ENCODE results near the gene MAD2L2. TPM values are rescaled to one million over a fixed set of nuclear protein-coding genes. Genes with fewer than 3 reads are reported as not detected.

Gene MAD2L2
- total RNA-seq, 1 donor from 2014 or later = 28.0 TPM

GRCh38 chr1:11705596-11705995 is 24.6 kb upstream of the MAD2L2 start:
- Mint-ChIP-seq H3K9me3 (ENCODE audit: unreplicated experiment) (no peaks in the 10 kb centered on the region), H3K36me3 (ENCODE audit: low read depth, unreplicated experiment) (no peaks in the 10 kb centered on the region), H3K27ac (ENCODE audit: unreplicated experiment) (no peak overlapping the region), H3K27me3 (ENCODE audit: unreplicated experiment) (peaks cover 3% of the 10 kb centered on the region), H3K4me1 (ENCODE audit: unreplicated experiment) (no peaks in the 10 kb centered on the region), H3K4me3 (ENCODE audit: unreplicated experiment) (no peak overlapping the region)
- TF ChIP-seq CTCF (IDR thresholded peaks at IDR 0.05; ENCODE audit: unreplicated experiment) = no peak
- no peak for DNase-seq (ENCODE audit: low spot score)

- H3K4me3 Mint-ChIP-seq (ENCODE audit: unreplicated experiment) = no peak overlapping the region
- no peak for TF ChIP-seq CTCF (IDR thresholded peaks at IDR 0.05; ENCODE audit: unreplicated experiment)
- peaks cover 3% of the 10 kb centered on the region for H3K27me3 Mint-ChIP-seq (ENCODE audit: unreplicated experiment)
- H3K36me3 Mint-ChIP-seq (ENCODE audit: low read depth, unreplicated experiment) = no peaks in the 10 kb centered on the region
- H3K4me1 Mint-ChIP-seq (ENCODE audit: unreplicated experiment) = no peaks in the 10 kb centered on the region
- no peak for DNase-seq (ENCODE audit: low spot score)
- H3K27ac Mint-ChIP-seq (ENCODE audit: unreplicated experiment) = no peak overlapping the region
- no peaks in the 10 kb centered on the region for H3K9me3 Mint-ChIP-seq (ENCODE audit: unreplicated experiment)
Observed at GRCh38 chr1:11704691-11705475, 23.9 kb upstream of the MAD2L2 start.

- DNase-seq (ENCODE audit: low spot score) = no peak
- H3K36me3 Mint-ChIP-seq (ENCODE audit: low read depth, unreplicated experiment) = no peaks in the 10 kb centered on the region
- TF ChIP-seq CTCF (IDR thresholded peaks at IDR 0.05; ENCODE audit: unreplicated experiment) = no peak
- H3K9me3 Mint-ChIP-seq (ENCODE audit: unreplicated experiment) = no peaks in the 10 kb centered on the region
- no peak overlapping the region for H3K4me3 Mint-ChIP-seq (ENCODE audit: unreplicated experiment)
- no peaks in the 10 kb centered on the region for H3K4me1 Mint-ChIP-seq (ENCODE audit: unreplicated experiment)
- H3K27me3 Mint-ChIP-seq (ENCODE audit: unreplicated experiment) = peaks cover 3% of the 10 kb centered on the region
- H3K27ac Mint-ChIP-seq (ENCODE audit: unreplicated experiment) = no peak overlapping the region
Observed at GRCh38 chr1:11704194-11704529, 23.2 kb upstream of the MAD2L2 start.

- no peaks in the 10 kb centered on the region for H3K9me3 Mint-ChIP-seq (ENCODE audit: unreplicated experiment)
- H3K27ac Mint-ChIP-seq (ENCODE audit: unreplicated experiment) = no peak overlapping the region
- H3K4me1 Mint-ChIP-seq (ENCODE audit: unreplicated experiment) = no peaks in the 10 kb centered on the region
- no peaks in the 10 kb centered on the region for H3K36me3 Mint-ChIP-seq (ENCODE audit: low read depth, unreplicated experiment)
- DNase-seq (ENCODE audit: low spot score) = no peak
- no peak for TF ChIP-seq CTCF (IDR thresholded peaks at IDR 0.05; ENCODE audit: unreplicated experiment)
- no peak overlapping the region for H3K4me3 Mint-ChIP-seq (ENCODE audit: unreplicated experiment)
- H3K27me3 Mint-ChIP-seq (ENCODE audit: unreplicated experiment) = peaks cover 3% of the 10 kb centered on the region
Observed at GRCh38 chr1:11703357-11704193, 22.6 kb upstream of the MAD2L2 start.
